Measurements from ENCODE around the gene RXFP4. TPM values are rescaled to one million over a fixed set of nuclear protein-coding genes. Genes with fewer than 3 reads are reported as not detected.
"Not testable (repeated sequence)": the region's sequence is repeated elsewhere in the genome, so short reads cannot be mapped to it uniquely, and the experiment has no call there.

Gene RXFP4
- total RNA-seq, 2 experiments from 2014 or later: 0.16 TPM; not detected in 1

- peak overlapping the region; percentile 34 for H3K27ac Mint-ChIP-seq
Measured at GRCh38 chr1:155913969-155914757, 27.3 kb upstream of the RXFP4 start.

GRCh38 chr1:155918660-155919059, 22.8 kb upstream of the RXFP4 start:
- Mint-ChIP-seq H3K4me3 (no peak overlapping the region), H3K27ac (no peak overlapping the region), H3K27me3 (no peaks in the 10 kb centered on the region), H3K4me1 (peaks cover 4% of the 10 kb centered on the region), H3K9me3 (no peaks in the 10 kb centered on the region), H3K36me3 (peaks cover 50% of the 10 kb centered on the region)
- DNase-seq: no peak

More at GRCh38 chr1:155913969-155914757, 27.3 kb upstream of the RXFP4 start:
- peaks cover 52% of the 10 kb centered on the region for H3K36me3 Mint-ChIP-seq
- H3K4me1 Mint-ChIP-seq: peaks cover 19% of the 10 kb centered on the region
- no peaks in the 10 kb centered on the region for H3K27me3 Mint-ChIP-seq
- DNase-seq: no peak
- no peaks in the 10 kb centered on the region for H3K9me3 Mint-ChIP-seq
- no peak overlapping the region for H3K4me3 Mint-ChIP-seq

DNA sequence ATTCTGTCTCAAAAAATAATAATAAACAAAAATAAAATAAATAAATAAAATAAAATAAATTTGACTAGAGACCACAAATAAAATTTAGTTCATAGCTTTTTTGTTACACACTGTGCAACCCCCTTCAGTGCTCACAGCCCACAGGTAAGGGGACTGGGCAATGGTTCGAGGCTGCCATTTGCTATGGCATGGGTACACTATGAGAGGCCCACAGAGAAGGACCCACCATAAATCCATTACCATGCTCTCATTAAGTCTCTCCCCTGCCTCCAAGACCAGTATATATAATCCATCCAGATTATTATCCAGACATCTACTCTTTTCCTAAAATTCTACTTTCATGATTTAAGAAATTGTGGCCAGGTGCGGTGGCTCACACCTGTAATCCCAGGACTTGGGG, 21.6 kb upstream of the RXFP4 start:
- Mint-ChIP-seq H3K4me1 (peaks cover 4% of the 10 kb centered on the region), H3K27me3 (no peaks in the 10 kb centered on the region), H3K27ac (no peak overlapping the region), H3K4me3 (no peak overlapping the region), H3K9me3 (no peaks in the 10 kb centered on the region), H3K36me3 (peaks cover 44% of the 10 kb centered on the region)
- DNase-seq: no peak

DNA sequence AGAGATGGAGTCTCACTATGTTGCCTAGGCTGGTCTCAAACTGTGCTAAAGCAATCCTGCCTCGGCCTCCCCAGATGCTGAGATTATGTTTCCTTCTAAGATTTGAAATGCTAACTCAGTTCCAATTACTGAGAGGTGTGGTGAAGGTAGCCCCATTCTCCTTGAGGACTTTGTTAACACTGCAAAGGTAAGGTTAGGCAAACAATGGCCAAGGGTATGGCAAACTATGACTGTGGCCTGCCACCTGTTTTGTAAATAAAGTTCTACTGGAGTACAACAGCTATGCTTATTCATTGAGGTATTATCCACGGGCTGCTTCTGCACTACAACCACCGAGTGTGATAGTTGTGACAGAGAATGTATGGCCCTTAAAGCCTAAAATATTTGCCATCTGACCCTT, 20.7 kb upstream of the RXFP4 start:
- H3K27ac Mint-ChIP-seq: no peak overlapping the region
- DNase-seq: no peak
- H3K36me3 Mint-ChIP-seq: peaks cover 45% of the 10 kb centered on the region
- H3K27me3 Mint-ChIP-seq: no peaks in the 10 kb centered on the region
- no peak overlapping the region for H3K4me3 Mint-ChIP-seq
- no peaks in the 10 kb centered on the region for H3K9me3 Mint-ChIP-seq
- peaks cover 4% of the 10 kb centered on the region for H3K4me1 Mint-ChIP-seq

GRCh38 chr1:155925506-155925905, 15.9 kb upstream of the RXFP4 start:
- Mint-ChIP-seq H3K4me3 (no peak overlapping the region), H3K27me3 (no peaks in the 10 kb centered on the region), H3K27ac (no peak overlapping the region), H3K36me3 (peaks cover 40% of the 10 kb centered on the region), H3K9me3 (no peaks in the 10 kb centered on the region), H3K4me1 (peaks cover 20% of the 10 kb centered on the region)
- no peak for DNase-seq

- H3K4me1 Mint-ChIP-seq: peaks cover 39% of the 10 kb centered on the region
- peaks cover 39% of the 10 kb centered on the region for H3K36me3 Mint-ChIP-seq
- H3K27me3 Mint-ChIP-seq: no peaks in the 10 kb centered on the region
- peak overlapping the region; percentile 22 for H3K27ac Mint-ChIP-seq
- no peak for DNase-seq
- H3K4me3 Mint-ChIP-seq: no peak overlapping the region
- no peaks in the 10 kb centered on the region for H3K9me3 Mint-ChIP-seq
Measured at GRCh38 chr1:155929057-155929456, 12.4 kb upstream of the RXFP4 start.

DNA sequence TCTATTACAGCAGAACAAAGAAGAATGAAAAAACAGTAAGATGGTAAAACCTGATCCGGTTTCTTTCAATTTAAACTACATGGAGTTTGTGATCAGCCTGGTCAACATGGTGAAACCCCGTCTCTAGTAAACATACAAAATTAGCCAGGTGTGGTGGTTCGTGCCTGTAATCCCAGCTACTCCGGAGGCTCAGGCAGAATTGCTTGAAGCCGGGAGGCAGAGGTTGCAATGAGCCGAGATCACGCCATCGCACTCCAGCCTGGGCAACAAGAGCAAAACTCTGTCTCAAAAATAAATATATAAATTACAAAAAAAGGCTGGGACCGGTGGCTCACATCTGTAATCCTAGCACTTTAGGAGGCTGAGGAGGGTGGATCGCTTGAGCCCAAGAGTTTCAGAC, 10.7 kb upstream of the RXFP4 start:
- Mint-ChIP-seq H3K36me3 (peaks cover 35% of the 10 kb centered on the region), H3K4me1 (peaks cover 39% of the 10 kb centered on the region), H3K4me3 (peak overlapping the region; percentile 73)
- not testable (repeated sequence) for H3K27ac Mint-ChIP-seq, H3K27me3 Mint-ChIP-seq, DNase-seq, H3K9me3 Mint-ChIP-seq

DNA sequence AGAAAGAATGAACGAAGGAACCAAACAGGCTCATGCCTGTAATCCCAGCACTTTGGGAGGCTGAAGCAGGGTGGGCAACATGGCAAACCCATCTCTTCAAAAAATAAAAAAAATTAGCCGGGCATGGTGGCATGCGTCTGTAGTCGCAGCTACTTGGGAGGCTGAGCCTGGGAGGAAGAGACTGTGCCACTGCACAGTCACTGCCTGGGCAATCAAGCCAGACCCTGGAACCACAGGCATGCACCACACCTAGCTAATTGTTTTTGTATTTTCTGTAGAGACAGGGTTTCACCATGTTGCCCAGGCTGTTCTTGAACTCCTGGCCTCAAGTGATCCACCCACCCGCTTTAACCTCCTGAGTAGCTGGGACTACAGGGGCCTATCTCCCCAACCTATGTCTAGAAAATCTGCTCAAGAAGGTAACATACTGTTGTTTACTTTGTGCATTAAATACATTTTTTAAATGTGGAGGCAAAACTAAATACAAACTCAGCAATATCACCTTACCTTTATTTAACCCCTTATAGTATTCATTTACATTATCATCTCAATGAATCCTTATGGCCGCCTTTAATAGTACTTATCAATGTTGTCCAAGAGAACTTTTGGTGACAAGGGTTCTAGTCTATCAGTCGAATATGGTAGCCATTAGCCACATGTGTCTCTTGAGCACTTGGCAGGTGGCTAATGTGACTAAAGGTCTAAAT, 10.0 kb upstream of the RXFP4 start:
- Mint-ChIP-seq H3K36me3 (peaks cover 33% of the 10 kb centered on the region), H3K9me3 (no peaks in the 10 kb centered on the region), H3K4me3 (peak overlapping the region; percentile 73), H3K27me3 (no peaks in the 10 kb centered on the region), H3K27ac (peak overlapping the region; percentile 56), H3K4me1 (peaks cover 39% of the 10 kb centered on the region)
- DNase-seq: no peak

- H3K27ac Mint-ChIP-seq: no peak overlapping the region
- peaks cover 30% of the 10 kb centered on the region for H3K36me3 Mint-ChIP-seq
- peaks cover 37% of the 10 kb centered on the region for H3K4me1 Mint-ChIP-seq
Measured at GRCh38 chr1:155932081-155932480, 9.4 kb upstream of the RXFP4 start.

GRCh38 chr1:155932487-155932886, 9.0 kb upstream of the RXFP4 start:
- Mint-ChIP-seq H3K27ac (peak overlapping the region; percentile 76), H3K36me3 (peaks cover 28% of the 10 kb centered on the region), H3K9me3 (no peaks in the 10 kb centered on the region), H3K4me3 (peak overlapping the region; percentile 74), H3K4me1 (peaks cover 36% of the 10 kb centered on the region), H3K27me3 (no peaks in the 10 kb centered on the region)
- no peak for DNase-seq

More at GRCh38 chr1:155932081-155932480, 9.4 kb upstream of the RXFP4 start:
- Mint-ChIP-seq H3K9me3 (no peaks in the 10 kb centered on the region), H3K4me3 (peak overlapping the region; percentile 64), H3K27me3 (no peaks in the 10 kb centered on the region)
- DNase-seq: no peak

DNA sequence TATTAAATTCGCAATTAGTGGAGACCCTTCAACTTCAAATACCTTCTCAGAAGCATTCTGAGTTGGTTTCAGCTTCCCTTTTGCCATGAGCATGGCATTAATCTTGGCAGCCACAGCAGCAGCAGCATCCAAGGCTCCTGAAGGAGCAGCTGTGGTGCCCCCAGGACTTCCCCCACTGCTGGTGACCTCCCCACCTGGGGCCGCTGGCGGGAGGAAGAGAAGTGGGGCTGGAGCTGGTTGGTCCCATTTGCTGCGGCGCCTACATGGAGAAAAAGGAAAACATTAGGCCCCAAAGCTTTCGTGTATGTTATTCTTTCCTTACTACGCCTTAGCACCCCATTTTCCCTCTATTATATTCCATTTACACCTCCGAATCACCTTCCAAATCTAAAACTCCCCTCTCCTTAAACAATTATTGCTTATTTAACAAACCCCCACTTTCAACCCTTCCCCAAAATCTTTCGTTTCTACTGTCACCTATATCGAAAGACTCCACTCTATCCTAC, 7.8 kb upstream of the RXFP4 start:
- no peaks in the 10 kb centered on the region for H3K9me3 Mint-ChIP-seq
- H3K36me3 Mint-ChIP-seq: peaks cover 26% of the 10 kb centered on the region
- H3K27me3 Mint-ChIP-seq: no peaks in the 10 kb centered on the region
- no peak overlapping the region for H3K27ac Mint-ChIP-seq
- no peak for DNase-seq
- H3K4me1 Mint-ChIP-seq: peaks cover 42% of the 10 kb centered on the region
- no peak overlapping the region for H3K4me3 Mint-ChIP-seq

GRCh38 chr1:155934097-155934935, 7.1 kb upstream of the RXFP4 start, which contains the start of gene KHDC4:
TSS of gene KHDC4 (minus strand) at chr1:155934413. CDS start at chr1:155934373, 40 bp downstream.
- DNase-seq: peak; percentile 94
- H3K27me3 Mint-ChIP-seq: no peaks in the 10 kb centered on the region
- H3K9me3 Mint-ChIP-seq: no peaks in the 10 kb centered on the region
- H3K4me3 Mint-ChIP-seq: no peak within 1 kb of the TSS
- H3K36me3 Mint-ChIP-seq: peaks cover 22% of the 10 kb centered on the region
- H3K4me1 Mint-ChIP-seq: peaks cover 41% of the 10 kb centered on the region
- H3K27ac Mint-ChIP-seq: no peak within 1 kb of the TSS

- peaks cover 42% of the 10 kb centered on the region for H3K4me1 Mint-ChIP-seq
- no peaks in the 10 kb centered on the region for H3K27me3 Mint-ChIP-seq
- no peaks in the 10 kb centered on the region for H3K9me3 Mint-ChIP-seq
- H3K4me3 Mint-ChIP-seq: no peak overlapping the region
- no peak overlapping the region for H3K27ac Mint-ChIP-seq
- no peak for DNase-seq
- peaks cover 19% of the 10 kb centered on the region for H3K36me3 Mint-ChIP-seq
Measured at GRCh38 chr1:155934936-155935590, 6.4 kb upstream of the RXFP4 start.

- no peaks in the 10 kb centered on the region for H3K36me3 Mint-ChIP-seq
- peak overlapping the region; percentile 0 for H3K4me3 Mint-ChIP-seq
Measured at GRCh38 chr1:155938220-155938627, 3.2 kb upstream of the RXFP4 start.

More at GRCh38 chr1:155938220-155938627, 3.2 kb upstream of the RXFP4 start:
- no peak for DNase-seq
- Mint-ChIP-seq H3K27me3 (no peaks in the 10 kb centered on the region), H3K27ac (peak overlapping the region; percentile 74), H3K4me1 (peaks cover 40% of the 10 kb centered on the region), H3K9me3 (no peaks in the 10 kb centered on the region)

Measured in activated naive CD8-positive, alpha-beta T cell treated with anti-CD3 and anti-CD28 coated beads for 36 hours (primary cell).